Colonic mucosa (tissue), 4 donors: Measurements from ENCODE around the gene C1D. TPM values are rescaled to one million over a fixed set of nuclear protein-coding genes. Genes with fewer than 3 reads are reported as not detected.
"Not testable (repeated sequence)": the region's sequence is repeated elsewhere in the genome, so short reads cannot be mapped to it uniquely, and the experiment has no call there.

Source experiments
- DNase-seq: peaks from one replicate; pipeline ENCODE4 v3.0.0-alpha.2; 2020
- H3K27ac ChIP-seq: fragments of 200-600 bp; one replicate; pipeline ENCODE4 v1.8.0; 2021
- H3K27me3 ChIP-seq: fragments of 200-600 bp; one replicate; pipeline ENCODE4 v1.8.0; 2021
- H3K36me3 ChIP-seq: fragments of 200-600 bp; one replicate; pipeline ENCODE4 v1.8.0; 2021
- H3K4me1 ChIP-seq: fragments of 200-600 bp; one replicate; pipeline ENCODE4 v1.8.0; 2021; ENCODE audit warnings: mild to moderate bottlenecking
- H3K4me3 ChIP-seq: fragments of 200-600 bp; one replicate; pipeline ENCODE4 v1.8.0; 2021
- H3K9ac ChIP-seq, 2 donors: one replicate each; pipeline ENCODE4 v1.7.0; 2013; ENCODE audit warnings: control low read depth in 2 of 2, low read depth in 2 of 2, low read length in 2 of 2
- H3K9me3 ChIP-seq: fragments of 200-600 bp; one replicate; pipeline ENCODE4 v1.8.0; 2021
- intact Hi-C: fragments of 100-400 bp; cut with DNase I; formaldehyde crosslinking; loops from one replicate; pipeline ENCODE4 v1.14.1; 2022
- total RNA-seq, 2 donors: library from RNA; stranded (reverse); fragmentation: NEBNext Ultra II Directional in 1 of 2; extraction: Animal tissue kit (Norgen Biotek cat#: 25700) in 1 of 2; gene quantifications; one replicate each; pipeline ENCODE4 v1.2.1, GENCODE V29; 2021
- TF ChIP-seq, protein P1 (sequence below): fragments of 200-600 bp; IDR thresholded peaks from one replicate; pipeline ENCODE4 v1.8.0; 2022; ENCODE audit warnings: antibody characterized with exemption, mild to moderate bottlenecking
- donor health status: healthy.
- donor health status: DM: no; HTN: no; CAD: no.
- donor health status: DM: no; HTN: no; CAD: no.

Gene C1D
- total RNA-seq, 2 donors from 2014 or later = 15.4 to 19.9 TPM

- H3K27ac ChIP-seq = no peak overlapping the region
- no peaks in the 10 kb centered on the region for H3K36me3 ChIP-seq
- no peaks in the 10 kb centered on the region for H3K4me1 ChIP-seq
- H3K4me3 ChIP-seq = no peak overlapping the region
- no peak overlapping the region for H3K9ac ChIP-seq
- intact Hi-C loops = no loop called here
- DNase-seq = no peak
- TF ChIP-seq, protein P1, sequence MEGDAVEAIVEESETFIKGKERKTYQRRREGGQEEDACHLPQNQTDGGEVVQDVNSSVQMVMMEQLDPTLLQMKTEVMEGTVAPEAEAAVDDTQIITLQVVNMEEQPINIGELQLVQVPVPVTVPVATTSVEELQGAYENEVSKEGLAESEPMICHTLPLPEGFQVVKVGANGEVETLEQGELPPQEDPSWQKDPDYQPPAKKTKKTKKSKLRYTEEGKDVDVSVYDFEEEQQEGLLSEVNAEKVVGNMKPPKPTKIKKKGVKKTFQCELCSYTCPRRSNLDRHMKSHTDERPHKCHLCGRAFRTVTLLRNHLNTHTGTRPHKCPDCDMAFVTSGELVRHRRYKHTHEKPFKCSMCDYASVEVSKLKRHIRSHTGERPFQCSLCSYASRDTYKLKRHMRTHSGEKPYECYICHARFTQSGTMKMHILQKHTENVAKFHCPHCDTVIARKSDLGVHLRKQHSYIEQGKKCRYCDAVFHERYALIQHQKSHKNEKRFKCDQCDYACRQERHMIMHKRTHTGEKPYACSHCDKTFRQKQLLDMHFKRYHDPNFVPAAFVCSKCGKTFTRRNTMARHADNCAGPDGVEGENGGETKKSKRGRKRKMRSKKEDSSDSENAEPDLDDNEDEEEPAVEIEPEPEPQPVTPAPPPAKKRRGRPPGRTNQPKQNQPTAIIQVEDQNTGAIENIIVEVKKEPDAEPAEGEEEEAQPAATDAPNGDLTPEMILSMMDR = no peak
- H3K27me3 ChIP-seq = no peaks in the 10 kb centered on the region
- H3K9me3 ChIP-seq = no peaks in the 10 kb centered on the region
These were observed 23.4 kb upstream of the C1D start for GRCh38 chr2:68086166-68086565.

- intact Hi-C loops = no loop called here
- Histone ChIP-seq H3K36me3 (no peaks in the 10 kb centered on the region), H3K27ac (no peak overlapping the region), H3K9ac (no peak overlapping the region), H3K9me3 (no peaks in the 10 kb centered on the region), H3K27me3 (no peaks in the 10 kb centered on the region), H3K4me3 (no peak overlapping the region), H3K4me1 (no peaks in the 10 kb centered on the region)
- no peak for DNase-seq
- TF ChIP-seq, protein P1 = no peak
These were observed 20.5 kb upstream of the C1D start for GRCh38 chr2:68083346-68083745.

DNA sequence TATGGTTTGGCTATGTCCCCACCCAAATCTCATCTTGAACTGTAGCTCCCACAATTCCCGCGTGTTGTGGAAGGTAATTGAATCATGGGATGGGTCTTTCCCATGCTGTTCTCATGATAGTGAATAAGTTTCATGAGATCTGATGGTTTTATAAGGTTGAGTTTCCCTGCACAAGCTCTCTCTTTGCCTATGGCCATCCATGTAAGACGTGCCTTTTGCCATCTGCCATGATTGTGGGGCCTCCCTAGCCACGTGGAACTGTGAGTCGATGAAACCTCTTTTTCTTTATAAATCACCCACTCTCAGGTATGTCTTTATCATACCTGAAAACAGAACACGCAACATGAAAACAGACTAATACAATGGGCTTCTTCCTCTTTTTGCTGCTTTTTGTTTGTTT is 11.2 kb upstream of the C1D start:
- intact Hi-C loops = no loop called here
- TF ChIP-seq, protein P1 = no peak
- Histone ChIP-seq H3K27me3 (no peaks in the 10 kb centered on the region), H3K4me3 (no peak overlapping the region), H3K9ac (no peak overlapping the region), H3K36me3 (no peaks in the 10 kb centered on the region), H3K9me3 (no peaks in the 10 kb centered on the region), H3K4me1 (no peaks in the 10 kb centered on the region), H3K27ac (no peak overlapping the region)
- DNase-seq = no peak

DNA sequence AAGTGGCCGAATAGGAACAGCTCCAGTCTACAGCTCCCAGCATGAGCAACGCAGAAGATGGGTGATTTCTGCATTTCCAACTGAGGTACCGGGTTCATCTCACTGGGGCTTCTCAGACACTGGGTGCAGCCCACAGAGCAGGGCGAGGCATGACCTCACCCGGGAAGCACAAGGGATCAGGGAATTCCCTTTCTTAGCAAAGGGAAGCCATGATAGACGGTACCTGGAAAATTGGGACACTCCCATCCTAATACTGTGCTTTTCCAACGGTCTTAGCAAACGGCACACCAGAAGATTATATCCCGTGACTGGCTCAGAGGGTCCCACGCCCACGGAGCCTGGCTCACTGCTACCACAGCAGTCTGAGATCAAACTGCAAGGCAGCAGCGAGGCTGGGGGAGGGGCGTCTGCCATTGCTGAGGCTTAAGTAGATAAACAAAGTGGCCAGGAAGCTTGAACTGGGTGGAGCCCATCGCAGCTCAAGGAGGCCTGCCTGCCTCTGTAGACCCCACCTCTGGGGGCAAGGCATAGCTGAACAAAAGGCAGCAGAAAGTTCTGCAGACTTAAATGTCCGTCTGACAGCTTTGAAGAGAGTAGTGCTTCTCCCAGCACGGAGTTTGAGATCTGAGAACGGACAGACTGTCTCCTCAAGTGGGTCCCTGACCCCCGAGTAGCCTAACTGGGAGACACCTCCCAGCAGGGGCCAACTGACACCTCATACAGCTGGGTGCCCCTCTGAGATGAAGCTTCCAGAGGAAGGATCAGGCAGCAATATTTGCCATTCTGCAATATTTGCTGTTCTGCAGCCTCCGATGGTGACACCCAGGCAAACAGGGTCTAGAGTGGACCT is 1.2 kb upstream of the C1D start:
- DNase-seq, H3K27me3 ChIP-seq, H3K9me3 ChIP-seq, H3K4me3 ChIP-seq, H3K36me3 ChIP-seq, H3K4me1 ChIP-seq, intact Hi-C loops, H3K27ac ChIP-seq, H3K9ac ChIP-seq: not testable (repeated sequence)

DNA sequence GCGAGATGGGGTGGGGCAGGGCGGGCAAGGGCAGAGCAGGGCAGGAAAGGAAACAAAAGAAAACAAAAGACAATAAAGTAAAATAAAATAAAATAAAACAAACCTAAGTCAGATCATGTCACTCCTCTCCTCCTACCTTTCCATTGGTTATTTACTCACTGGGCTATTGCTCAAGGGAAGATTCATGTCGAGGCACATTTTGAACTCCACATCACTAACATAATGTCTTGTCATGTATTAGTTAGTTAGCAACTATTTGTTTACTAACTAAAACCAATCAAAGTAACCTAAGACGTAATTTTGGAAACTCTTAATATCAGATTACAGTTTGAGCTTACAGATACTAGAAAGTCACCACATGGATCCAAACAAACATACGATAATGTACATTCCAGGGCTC is 2.2 kb downstream of the C1D start:
- H3K36me3 ChIP-seq = no peaks in the 10 kb centered on the region
- H3K9me3 ChIP-seq = no peaks in the 10 kb centered on the region
- TF ChIP-seq, protein P1 = no peak
- H3K27me3 ChIP-seq = no peaks in the 10 kb centered on the region
- no peaks in the 10 kb centered on the region for H3K4me1 ChIP-seq
- no peak overlapping the region for H3K27ac ChIP-seq
- no peak overlapping the region for H3K4me3 ChIP-seq
- intact Hi-C loops = no loop called here
- no peak for DNase-seq
- H3K9ac ChIP-seq = no peak overlapping the region

DNA sequence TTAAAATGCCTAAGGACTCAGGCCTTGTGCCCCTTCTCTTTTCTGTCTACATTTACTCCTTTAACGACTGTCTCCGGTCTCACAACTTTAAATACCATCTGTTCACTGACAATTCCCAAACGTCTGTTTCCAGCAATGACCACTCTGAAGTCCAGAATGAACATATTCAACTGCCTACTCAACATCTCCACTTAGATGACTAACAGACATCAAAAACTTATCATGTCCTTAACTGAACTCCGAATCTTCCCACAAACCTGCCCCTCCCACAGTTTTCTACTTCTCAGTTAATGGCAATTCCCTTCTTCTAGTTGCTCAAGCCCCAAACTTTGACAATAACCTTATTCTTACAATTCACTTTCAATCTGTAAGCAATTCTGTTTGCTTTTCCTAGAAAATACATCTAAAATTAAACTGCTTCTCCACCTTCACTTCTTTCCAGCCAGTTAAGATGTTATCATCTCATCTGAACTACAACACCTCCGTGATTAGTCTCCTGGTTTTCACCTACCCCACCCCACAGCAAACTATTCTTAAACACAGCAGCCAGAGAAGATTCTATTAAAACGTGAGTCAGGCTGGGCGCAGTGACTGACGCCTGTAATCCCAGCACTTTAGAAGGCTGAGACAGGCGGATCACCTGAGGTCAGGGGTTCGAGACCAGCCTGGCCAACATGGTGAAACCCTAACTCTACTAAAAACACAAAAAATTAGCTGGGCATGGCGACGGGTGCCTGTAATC is 2.8 kb downstream of the C1D start:
- intact Hi-C loops = no loop called here
- Histone ChIP-seq H3K4me1 (no peaks in the 10 kb centered on the region), H3K4me3 (no peak overlapping the region), H3K27me3 (no peaks in the 10 kb centered on the region), H3K9me3 (no peaks in the 10 kb centered on the region), H3K27ac (no peak overlapping the region), H3K9ac (no peak overlapping the region), H3K36me3 (no peaks in the 10 kb centered on the region)
- TF ChIP-seq, protein P1 = no peak
- no peak for DNase-seq
